H1 (cell line): ENCODE measurements around the gene AKAP7. TPM values are rescaled to one million over a fixed set of nuclear protein-coding genes. Genes with fewer than 3 reads are reported as not detected.

ENCODE experiments used
- CTCF ChIA-PET: fragments of 300-600 bp; sonication (Branson Sonifier 250); formaldehyde crosslinking; loops from one replicate; lab custom pipeline; 2021; ENCODE audit not compliant: partially characterized antibody; lab: Charles Lee
- POLR2A ChIA-PET: fragments of 300-600 bp; sonication (Branson Sonifier 250); formaldehyde crosslinking; loops from one replicate; lab custom pipeline; 2021; ENCODE audit warnings: inconsistent platforms; ENCODE audit not compliant: partially characterized antibody; lab: Charles Lee
- DNase-seq, 2 experiments: peaks; one replicate each; pipeline versions ENCODE4 v3.0.0 to v3.0.0-alpha.2; 2010 to 2022; ENCODE audit warnings: low spot score in 2 of 2, low read depth in 1 of 2, mixed read lengths in 1 of 2
- FAIRE-seq: peaks from 2 replicates; lab custom pipeline; 2011; peaks lifted over from hg19 to GRCh38; lab: Jason Lieb, UNC
- H2AFZ ChIP-seq: 2 replicates; pipeline ENCODE4 v1.8.1; 2012; ENCODE audit warnings: low read length, inconsistent platforms
- H2AK5ac ChIP-seq: 2 replicates; pipeline ENCODE4 v1.6.1; 2013; ENCODE audit warnings: low read depth, low read length
- H2BK120ac ChIP-seq: replicated peaks from 2 replicates; pipeline ENCODE3; 2013; ENCODE audit warnings: low read depth, low read length, inconsistent platforms
- H2BK12ac ChIP-seq: 2 replicates; pipeline ENCODE4 v1.6.1; 2013; ENCODE audit warnings: low read depth, low read length
- H2BK15ac ChIP-seq: 2 replicates; pipeline ENCODE4 v1.6.1; 2013; ENCODE audit warnings: low read length
- H2BK20ac ChIP-seq: 2 replicates; pipeline ENCODE4 v1.6.1; 2013; ENCODE audit warnings: low read length
- H2BK5ac ChIP-seq: 2 replicates; pipeline ENCODE4 v1.6.1; 2013; ENCODE audit warnings: low read depth, low read length
- H3K14ac ChIP-seq: 2 replicates; pipeline ENCODE4 v1.6.1; 2013; ENCODE audit warnings: inconsistent platforms; ENCODE audit not compliant: insufficient read length
- H3K18ac ChIP-seq: 2 replicates; pipeline ENCODE4 v1.6.1; 2013; ENCODE audit warnings: low read length; ENCODE audit errors: extremely low read depth
- H3K23ac ChIP-seq: 2 replicates; pipeline ENCODE4 v1.6.1; 2013; ENCODE audit warnings: inconsistent platforms; ENCODE audit not compliant: insufficient read length
- H3K23me2 ChIP-seq: 2 replicates; pipeline ENCODE4 v1.6.1; 2013; ENCODE audit warnings: low read depth, low read length
- H3K27ac ChIP-seq: 2 replicates; pipeline ENCODE4 v1.6.1; 2011; ENCODE audit warnings: low read depth, low read length, inconsistent platforms
- H3K27me3 ChIP-seq, 4 experiments: replicated peaks in 1 of 4; 1 replicate in 1 of 4; 2 replicates in 3 of 4; pipeline versions ENCODE4 v1.6.1 to v1.8.1; 2011 to 2013; ENCODE audit warnings: low read length in 3 of 4, mild to moderate bottlenecking in 3 of 4, inconsistent platforms in 2 of 4, mixed read lengths in 2 of 4, moderate library complexity in 1 of 4; ENCODE audit not compliant: control insufficient read depth in 3 of 4, insufficient read depth in 3 of 4; ENCODE audit errors: extremely low read depth in 1 of 4
- H3K36me3 ChIP-seq, 4 experiments: 2 replicates each; pipeline versions ENCODE4 v1.6.1 to v1.8.1; 2011 to 2013; ENCODE audit warnings: mild to moderate bottlenecking in 4 of 4, low read length in 3 of 4, moderate library complexity in 2 of 4, control low read depth in 1 of 4, inconsistent platforms in 1 of 4; ENCODE audit not compliant: insufficient read depth in 4 of 4, control insufficient read depth in 2 of 4
- H3K4ac ChIP-seq: replicated peaks from 2 replicates; pipeline ENCODE3; 2013; ENCODE audit warnings: low read length, low read depth, mixed read lengths, inconsistent platforms; ENCODE audit not compliant: insufficient read length
- H3K4me1 ChIP-seq, 4 experiments: replicated peaks in 1 of 4; 1 replicate in 1 of 4; 2 replicates in 3 of 4; pipeline versions ENCODE4 v1.6.1 to v1.8.1; 2011 to 2013; ENCODE audit warnings: low read length in 3 of 4, inconsistent platforms in 2 of 4, mixed read lengths in 1 of 4; ENCODE audit not compliant: insufficient read depth in 4 of 4, control insufficient read depth in 3 of 4
- H3K4me2 ChIP-seq, 2 experiments: 2 replicates each; pipeline versions ENCODE4 v1.6.1 to v1.8.1; 2011 to 2013; ENCODE audit warnings: low read depth in 2 of 2, low read length in 2 of 2, control low read depth in 1 of 2, inconsistent platforms in 1 of 2, mild to moderate bottlenecking in 1 of 2; ENCODE audit not compliant: insufficient read depth in 1 of 2
- H3K4me3 ChIP-seq, 4 experiments: fragments of 200-600, 300-600 bp in 1 of 4; sonication (generic), shearing (Covaris generic), sonication (Bioruptor Twin) in 1 of 4; 2 replicates each; pipeline versions ENCODE4 v1.5.1 to v1.8.1; 2011 to 2016; ENCODE audit warnings: low read length in 4 of 4, low read depth in 3 of 4, control low read depth in 2 of 4, inconsistent platforms in 2 of 4, mild to moderate bottlenecking in 2 of 4, mixed read lengths in 1 of 4, moderate library complexity in 1 of 4; ENCODE audit not compliant: insufficient read depth in 2 of 4; ENCODE audit errors: extremely low read depth in 1 of 4
- H3K56ac ChIP-seq: replicated peaks from 2 replicates; pipeline ENCODE3; 2013; ENCODE audit warnings: low read depth, mild to moderate bottlenecking, mixed read lengths, low read length, inconsistent platforms; ENCODE audit not compliant: insufficient read length
- H3K79me1 ChIP-seq: 2 replicates; pipeline ENCODE4 v1.6.1; 2013; ENCODE audit warnings: low read depth, low read length, control low read depth
- H3K79me2 ChIP-seq, 2 experiments: 2 replicates each; pipeline versions ENCODE4 v1.6.1 to v1.8.1; 2012 to 2013; ENCODE audit warnings: low read length in 2 of 2, mild to moderate bottlenecking in 2 of 2, inconsistent platforms in 1 of 2; ENCODE audit not compliant: insufficient read depth in 2 of 2, control insufficient read depth in 1 of 2
- H3K9ac ChIP-seq, 4 experiments: replicated peaks in 1 of 4; 1 replicate in 1 of 4; 2 replicates in 3 of 4; pipeline versions ENCODE4 v1.6.1 to v1.8.1; 2011 to 2013; ENCODE audit warnings: low read depth in 3 of 4, low read length in 3 of 4, control low read depth in 2 of 4, mild to moderate bottlenecking in 2 of 4, moderate library complexity in 2 of 4, inconsistent platforms in 1 of 4; ENCODE audit errors: extremely low read depth in 1 of 4
- H3K9me3 ChIP-seq, 2 experiments: 2 replicates each; pipeline versions ENCODE4 v1.6.1 to v1.8.1; 2012 to 2013; ENCODE audit warnings: mild to moderate bottlenecking in 2 of 2, moderate library complexity in 2 of 2, control low read depth in 1 of 2, inconsistent platforms in 1 of 2, low read depth in 1 of 2, low read length in 1 of 2, mixed read lengths in 1 of 2; ENCODE audit not compliant: insufficient read depth in 2 of 2
- H4K20me1 ChIP-seq, 2 experiments: replicated peaks in 1 of 2; 2 replicates each; pipeline versions ENCODE3 to v1.8.1; 2011 to 2013; ENCODE audit warnings: inconsistent platforms in 2 of 2, low read length in 2 of 2, mild to moderate bottlenecking in 1 of 2; ENCODE audit not compliant: insufficient read depth in 2 of 2, control insufficient read depth in 1 of 2
- H4K5ac ChIP-seq: 2 replicates; pipeline ENCODE4 v1.6.1; 2013; ENCODE audit warnings: low read length, low read depth, mixed read lengths, inconsistent platforms; ENCODE audit not compliant: insufficient read length
- H4K8ac ChIP-seq: 2 replicates; pipeline ENCODE4 v1.8.0; 2013; ENCODE audit warnings: mild to moderate bottlenecking, moderate library complexity, low read length, inconsistent platforms; ENCODE audit not compliant: insufficient read depth; ENCODE audit errors: extremely low read depth
- H4K91ac ChIP-seq: replicated peaks from 2 replicates; pipeline ENCODE3; 2013; ENCODE audit warnings: low read length, mixed read lengths, inconsistent platforms; ENCODE audit not compliant: insufficient read length
- BCL11A ChIP-seq, 2 experiments: IDR thresholded peaks; one replicate each; pipeline ENCODE4 v1.6.1; 2011; ENCODE audit warnings: low read depth in 2 of 2, low read length in 2 of 2, mild to moderate bottlenecking in 2 of 2
- CBX8 ChIP-seq: fragments of 300-800, 300-1000 bp; sonication (generic); IDR thresholded peaks from 2 replicates; pipeline ENCODE4 v1.7.1; 2016; ENCODE audit warnings: low read depth, low read length, borderline replicate concordance
- CEBPB ChIP-seq: IDR thresholded peaks from 2 replicates; pipeline ENCODE4 v1.6.1; 2012; ENCODE audit warnings: low read depth, low read length
- CREB1 ChIP-seq: IDR thresholded peaks from 2 replicates; pipeline ENCODE4 v1.6.1; 2012; ENCODE audit warnings: inconsistent platforms
- KDM1A ChIP-seq: fragments of 200-600, 300-600 bp; sonication (generic); IDR thresholded peaks from 2 replicates; pipeline ENCODE4 v1.7.1; 2016; ENCODE audit warnings: mild to moderate bottlenecking, low read length, borderline replicate concordance
- POU5F1 ChIP-seq: IDR thresholded peaks from 2 replicates; pipeline ENCODE4 v1.6.1; 2011; ENCODE audit warnings: low read depth, mild to moderate bottlenecking, low read length, moderate library complexity
- RNF2 ChIP-seq: fragments of 200-900, 300-1000 bp; sonication (generic); IDR thresholded peaks from 2 replicates; pipeline ENCODE4 v1.7.1; 2016; ENCODE audit warnings: borderline replicate concordance, low read depth, mild to moderate bottlenecking, antibody characterized with exemption, low read length; ENCODE audit not compliant: poor library complexity, severe bottlenecking; ENCODE audit errors: missing control alignments
- SP4 ChIP-seq: IDR thresholded peaks from 2 replicates; pipeline ENCODE4 v1.6.1; 2012; ENCODE audit warnings: low read length, inconsistent platforms
- TEAD4 ChIP-seq: IDR thresholded peaks from 2 replicates; pipeline ENCODE4 v1.6.1; 2012; ENCODE audit warnings: low read depth, low read length, inconsistent platforms, mixed read lengths
- WGBS, 2 experiments: shearing (Covaris generic) in 1 of 2; methylation state at CpG; one replicate each; pipeline versions ENCODE4 v1.1.6 to v1.1.7; 2013 to 2015; ENCODE audit warnings: low lambda C conversion rate in 2 of 2, mixed read lengths in 2 of 2, inconsistent platforms in 1 of 2, low coverage in 1 of 2, missing lambda C conversion rate in 1 of 2; ENCODE audit not compliant: insufficient replicate concordance in 2 of 2, insufficient coverage in 1 of 2, insufficient read length in 1 of 2; ENCODE audit errors: extremely low coverage in 1 of 2, missing lambda C conversion rate in 1 of 2; 5-methylcytosine and 5-hydroxymethylcytosine counted together
- polyA plus RNA-seq, 7 experiments: library from polyadenylated mRNA; depleted of rRNA in 3 of 7; stranded (reverse) in 5 of 7; unstranded in 2 of 7; fragments of >200 nt in 5 of 7; fragments of 200-250 nt in 2 of 7; gene quantifications; 1 replicate in 5 of 7; 2 replicates in 1 of 7; 4 replicates in 1 of 7; pipeline versions ENCODE4 v1.2.1 to v1.2.3, GENCODE V29; 2011 to 2013; ENCODE audit warnings: missing spikeins in 2 of 7, mixed read lengths in 2 of 7
- total RNA-seq: library from RNA; stranded (reverse); fragmentation: NEBNext Ultra II Directional; extraction: Animal tissue kit (Norgen Biotek cat#: 25700); gene quantifications from 2 replicates; pipeline ENCODE4 v1.2.1, GENCODE V29; 2021
- TF ChIP-seq, protein P1 (sequence below): IDR thresholded peaks from 2 replicates; pipeline ENCODE4 v1.6.1; 2012; ENCODE audit warnings: inconsistent platforms

Gene AKAP7
- total and polyA plus RNA-seq, 2 of the 8 experiments (the other 6 are each of a cell fraction or from before 2014, with no cell fraction given) = 4.7 to 16.9 TPM

DNA sequence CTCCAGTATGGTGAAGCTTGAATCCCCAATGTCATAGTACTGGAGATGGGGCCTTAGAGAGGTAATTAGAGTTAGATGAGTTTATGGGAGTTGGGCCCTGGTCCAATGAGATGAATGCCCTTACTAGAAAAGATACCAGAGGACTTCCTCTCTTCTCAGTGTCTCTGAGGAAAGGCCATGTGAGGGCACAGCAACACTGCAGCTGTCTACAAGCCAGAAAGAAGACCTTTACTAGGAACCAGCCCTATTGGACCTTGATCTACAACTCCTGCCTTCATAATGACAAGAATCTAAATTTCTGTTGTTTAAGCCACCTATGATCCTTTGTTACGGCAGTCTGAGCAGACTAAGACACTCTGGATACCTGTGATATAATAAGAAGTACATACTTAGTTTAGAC is 31.4 kb upstream of the AKAP7 start:
- ChIA-PET POLR2A (no interaction called here), CTCF (interaction anchor here (1.0 to 1.5 kb wide), 4 partner anchors 10 to 241 kb away, joined by 3 read pairs; no protein-coding TSS in a partner anchor)
- H2BK15ac ChIP-seq = no peak overlapping the region
- no peak overlapping the region for H4K5ac ChIP-seq
- 93% methylated on average over 1 of the region's 1 CpG; no CpG with 5 or more reads in 1 of the 2 experiments for WGBS, 2 experiments
- no peaks in the 10 kb centered on the region for H3K9me3 ChIP-seq
- H2AFZ ChIP-seq = no peak overlapping the region
- no peak overlapping the region for H3K14ac ChIP-seq
- H3K56ac ChIP-seq = no peak overlapping the region
- no peaks in the 10 kb centered on the region for H3K36me3 ChIP-seq
- H3K4me2 ChIP-seq = no peak overlapping the region
- no peaks in the 10 kb centered on the region for H3K23me2 ChIP-seq
- no peaks in the 10 kb centered on the region for H3K79me2 ChIP-seq
- no peak overlapping the region for H2BK12ac ChIP-seq
- H3K27me3 ChIP-seq = no peaks in the 10 kb centered on the region
- no peaks in the 10 kb centered on the region for H3K4me1 ChIP-seq
- H3K27ac ChIP-seq = no peak overlapping the region
- no peak overlapping the region for H4K91ac ChIP-seq
- H4K8ac ChIP-seq = no peak overlapping the region
- H4K20me1 ChIP-seq = no peaks in the 10 kb centered on the region
- H3K9ac ChIP-seq = no peak overlapping the region
- no peak overlapping the region for H3K4ac ChIP-seq
- H2AK5ac ChIP-seq = no peak overlapping the region
- H2BK20ac ChIP-seq = no peak overlapping the region
- H2BK120ac ChIP-seq = no peak overlapping the region
- no peak overlapping the region for H2BK5ac ChIP-seq
- H3K79me1 ChIP-seq = no peaks in the 10 kb centered on the region
- DNase-seq = no peak
- no peak for FAIRE-seq
- H3K18ac ChIP-seq = no peak overlapping the region
- no peak overlapping the region for H3K4me3 ChIP-seq
- no peak overlapping the region for H3K23ac ChIP-seq
- TF ChIP-seq TEAD4 = no peak
- no peak for TF ChIP-seq SP4
- no peak for TF ChIP-seq RNF2
- TF ChIP-seq BCL11A (IDR thresholded peaks at IDR 0.05; ENCODE audit: low read depth in 2 of 2, low read length in 2 of 2) = no peak
- no peak for TF ChIP-seq POU5F1
- TF ChIP-seq KDM1A = no peak
- TF ChIP-seq, protein P1, sequence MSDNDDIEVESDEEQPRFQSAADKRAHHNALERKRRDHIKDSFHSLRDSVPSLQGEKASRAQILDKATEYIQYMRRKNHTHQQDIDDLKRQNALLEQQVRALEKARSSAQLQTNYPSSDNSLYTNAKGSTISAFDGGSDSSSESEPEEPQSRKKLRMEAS = no peak
- TF ChIP-seq CEBPB = no peak
- no peak for TF ChIP-seq CREB1
- no peak for TF ChIP-seq CBX8
